ENCODE measurements around the gene SFXN3.
A peak's percentile ranks its signal among the peaks of the same experiment; 100 is the strongest.

Gene SFXN3

GRCh38 chr10:101000127-101000914 lies 30.7 kb upstream of the SFXN3 start:
- DNase-seq, result no peak

GRCh38 chr10:101000915-101001658 lies 29.9 kb upstream of the SFXN3 start:
- DNase-seq, result no peak

- DNase-seq, result no peak
Observed at GRCh38 chr10:101001659-101002035, 29.4 kb upstream of the SFXN3 start.

GRCh38 chr10:101002456-101002855 lies 28.6 kb upstream of the SFXN3 start:
- DNase-seq, result no peak

GRCh38 chr10:101003639-101004206 lies 27.3 kb upstream of the SFXN3 start:
- DNase-seq, result no peak

- no peak for DNase-seq
Observed at GRCh38 chr10:101005361-101005760, 25.7 kb upstream of the SFXN3 start.

GRCh38 chr10:101005869-101006567 lies 25.0 kb upstream of the SFXN3 start:
- DNase-seq, result no peak

- no peak for DNase-seq
Observed at GRCh38 chr10:101006593-101007098, 24.4 kb upstream of the SFXN3 start.

- DNase-seq, result peak; percentile 54
Observed at GRCh38 chr10:101007099-101007711, 23.8 kb upstream of the SFXN3 start.

GRCh38 chr10:101007915-101008822 lies 22.9 kb upstream of the SFXN3 start:
- no peak for DNase-seq

- DNase-seq, result no peak
Observed at GRCh38 chr10:101008823-101009423, 22.1 kb upstream of the SFXN3 start.

- DNase-seq, result no peak
Observed at GRCh38 chr10:101010329-101010728, 20.7 kb upstream of the SFXN3 start.

- DNase-seq, result no peak
Observed at GRCh38 chr10:101011517-101012423, 19.3 kb upstream of the SFXN3 start.

GRCh38 chr10:101012525-101013364 lies 18.3 kb upstream of the SFXN3 start:
- DNase-seq, result no peak

- DNase-seq, result no peak
Observed at GRCh38 chr10:101013365-101013825, 17.6 kb upstream of the SFXN3 start.

GRCh38 chr10:101014230-101014884 lies 16.7 kb upstream of the SFXN3 start:
- no peak for DNase-seq

- no peak for DNase-seq
Observed at GRCh38 chr10:101014966-101015581, 16.0 kb upstream of the SFXN3 start.

- no peak for DNase-seq
Observed at GRCh38 chr10:101015582-101015973, 15.5 kb upstream of the SFXN3 start.

Measured in DMS79 (cell line).